PC-3 (cell line): ENCODE data around the gene GFOD1. TPM values are rescaled to one million over a fixed set of nuclear protein-coding genes. Genes with fewer than 3 reads are reported as not detected.
A peak's percentile ranks its signal among the peaks of the same experiment; 100 is the strongest.

Experiments
- ATAC-seq: fragments of 200-7000 bp; cut with Tn5 transposase; 2 replicates; pipeline ENCODE4 v1.9.1; 2020; ENCODE audit warnings: mild to moderate bottlenecking, moderate library complexity
- BruUV-seq: library from RNA; stranded (reverse); fragments of 400-500 nt; replicated peaks from 2 replicates; lab custom pipeline; 2021; lab: Mats Ljungman, UMichigan
- CTCF ChIA-PET: fragments of 300-600 bp; sonication (Branson Sonifier 250); formaldehyde crosslinking; loops from one replicate; lab custom pipeline; 2022; ENCODE audit warnings: antibody characterized with exemption; lab: Charles Lee
- POLR2A ChIA-PET: fragments of 300-600 bp; sonication (Branson Sonifier 250); formaldehyde crosslinking; loops from one replicate; lab custom pipeline; 2022; ENCODE audit warnings: antibody characterized with exemption; ENCODE audit not compliant: unreplicated experiment; lab: Charles Lee
- DNase-seq: peaks from one replicate; pipeline ENCODE4 v3.0.0-alpha.2; 2015
- H2AFZ ChIP-seq: fragments of 300-600 bp; sonication (generic); 2 replicates; pipeline ENCODE4 v1.6.0; 2016; ENCODE audit warnings: antibody characterized with exemption, low read length
- H3F3A ChIP-seq: fragments of 300-600 bp; sonication (generic); one replicate; pipeline ENCODE4 v1.6.0; 2017; ENCODE audit warnings: antibody characterized with exemption, low read length, control low read depth, mild to moderate bottlenecking; ENCODE audit not compliant: unreplicated experiment
- H3K27ac ChIP-seq: fragments of 300-600 bp; sonication (generic); 2 replicates; pipeline ENCODE4 v1.5.1; 2016; ENCODE audit warnings: mild to moderate bottlenecking, low read length
- H3K27me3 ChIP-seq: fragments of 300-600 bp; sonication (generic); 2 replicates; pipeline ENCODE4 v1.6.1; 2016; ENCODE audit warnings: low read length, mixed read lengths
- H3K36me3 ChIP-seq: fragments of 300-600 bp; sonication (generic); 2 replicates; pipeline ENCODE4 v1.6.1; 2016; ENCODE audit warnings: low read depth, mixed run types, low read length, mixed read lengths
- H3K4me1 ChIP-seq: fragments of 300-600 bp; sonication (generic); 2 replicates; pipeline ENCODE4 v1.5.1; 2016; ENCODE audit warnings: low read length; ENCODE audit not compliant: insufficient read depth
- H3K4me2 ChIP-seq: fragments of 300-600 bp; sonication (generic); 2 replicates; pipeline ENCODE4 v1.6.0; 2016; ENCODE audit warnings: low read length
- H3K4me3 ChIP-seq: fragments of 300-600 bp; sonication (generic); 2 replicates; pipeline ENCODE4 v1.5.1; 2016; ENCODE audit warnings: mild to moderate bottlenecking, low read length, mixed read lengths
- H3K79me2 ChIP-seq: fragments of 300-600 bp; sonication (generic); 2 replicates; pipeline ENCODE4 v1.6.1; 2017; ENCODE audit warnings: low read length, mixed read lengths
- H3K9ac ChIP-seq: fragments of 300-600 bp; sonication (generic); 2 replicates; pipeline ENCODE4 v1.6.0; 2016; ENCODE audit warnings: mild to moderate bottlenecking, low read length
- H3K9me2 ChIP-seq: fragments of 300-600 bp; sonication (generic); replicated peaks from 2 replicates; pipeline ENCODE4 v1.6.1; 2016; ENCODE audit warnings: mixed run types, low read length, mixed read lengths
- H3K9me3 ChIP-seq: fragments of 300-600 bp; sonication (generic); 2 replicates; pipeline ENCODE4 v1.6.1; 2016; ENCODE audit warnings: low read length, mixed read lengths
- H4K20me1 ChIP-seq: fragments of 300-600 bp; sonication (generic); 2 replicates; pipeline ENCODE4 v1.6.1; 2016; ENCODE audit warnings: low read length, mixed read lengths
- EZH2 ChIP-seq: fragments of 300-600 bp; sonication (generic); IDR thresholded peaks from one replicate; pipeline ENCODE4 v1.6.1; 2017; ENCODE audit warnings: antibody characterized with exemption, mild to moderate bottlenecking, low read length; ENCODE audit not compliant: unreplicated experiment
- EZH2phosphoT487 ChIP-seq: fragments of 300-600 bp; sonication (generic); IDR thresholded peaks from 2 replicates; pipeline ENCODE4 v1.6.1; 2018; ENCODE audit warnings: mild to moderate bottlenecking, antibody characterized with exemption, low read length, borderline replicate concordance
- intact Hi-C: fragments of 100-400 bp; cut with micrococcal nuclease; formaldehyde crosslinking; loops from 2 replicates; pipeline ENCODE4 v1.9.0; 2023
- total RNA-seq: library from RNA; depleted of rRNA; stranded (reverse); fragments of >200 nt; gene quantifications from 2 replicates; pipeline ENCODE4 v1.2.3, GENCODE V29; 2014
- TF ChIP-seq, protein P1 (sequence below): fragments of 300-600 bp; sonication (generic); conservative IDR thresholded peaks from 2 replicates; pipeline ENCODE4 v1.5.1; 2017; ENCODE audit warnings: antibody characterized with exemption, low read depth, mild to moderate bottlenecking, low read length

Gene GFOD1
- total RNA-seq, 1 experiment from 2014 or later, result 16.0 TPM

- no peak overlapping the region; the same call in 1 of the 2 replicates for H3K4me2 ChIP-seq
- no peaks in the 10 kb centered on the region for H3K27me3 ChIP-seq
- H3K9me3 ChIP-seq, result no peaks in the 10 kb centered on the region
- intact Hi-C loops, result loop anchor here (1.0 to 10.0 kb wide), 3 partner anchors 206 to 421 kb away; partner anchors contain the start of gene RANBP9
- no peaks in the 10 kb centered on the region for H3K36me3 ChIP-seq
- H3K79me2 ChIP-seq, result peaks cover 4% of the 10 kb centered on the region
- no peak overlapping the region for H2AFZ ChIP-seq
- H3K9ac ChIP-seq, result no peak overlapping the region
- H3K4me3 ChIP-seq, result no peak overlapping the region
- no peak for ATAC-seq
- POLR2A ChIA-PET, result interaction anchor here (0.5 kb wide), 1 partner anchor 63 kb away, joined by 3 read pairs; no protein-coding TSS in a partner anchor
- no peak overlapping the region for H3K27ac ChIP-seq
- TF ChIP-seq, protein P1, sequence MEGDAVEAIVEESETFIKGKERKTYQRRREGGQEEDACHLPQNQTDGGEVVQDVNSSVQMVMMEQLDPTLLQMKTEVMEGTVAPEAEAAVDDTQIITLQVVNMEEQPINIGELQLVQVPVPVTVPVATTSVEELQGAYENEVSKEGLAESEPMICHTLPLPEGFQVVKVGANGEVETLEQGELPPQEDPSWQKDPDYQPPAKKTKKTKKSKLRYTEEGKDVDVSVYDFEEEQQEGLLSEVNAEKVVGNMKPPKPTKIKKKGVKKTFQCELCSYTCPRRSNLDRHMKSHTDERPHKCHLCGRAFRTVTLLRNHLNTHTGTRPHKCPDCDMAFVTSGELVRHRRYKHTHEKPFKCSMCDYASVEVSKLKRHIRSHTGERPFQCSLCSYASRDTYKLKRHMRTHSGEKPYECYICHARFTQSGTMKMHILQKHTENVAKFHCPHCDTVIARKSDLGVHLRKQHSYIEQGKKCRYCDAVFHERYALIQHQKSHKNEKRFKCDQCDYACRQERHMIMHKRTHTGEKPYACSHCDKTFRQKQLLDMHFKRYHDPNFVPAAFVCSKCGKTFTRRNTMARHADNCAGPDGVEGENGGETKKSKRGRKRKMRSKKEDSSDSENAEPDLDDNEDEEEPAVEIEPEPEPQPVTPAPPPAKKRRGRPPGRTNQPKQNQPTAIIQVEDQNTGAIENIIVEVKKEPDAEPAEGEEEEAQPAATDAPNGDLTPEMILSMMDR, result no peak
- TF ChIP-seq EZH2phosphoT487 (no peak), EZH2 (no peak)
- BruUV-seq, result no TSS peak
- peak; percentile 31 for DNase-seq
- CTCF ChIA-PET, result no interaction called here
- no peaks in the 10 kb centered on the region for H3K9me2 ChIP-seq
- no peaks in the 10 kb centered on the region for H4K20me1 ChIP-seq
- peaks cover 19% of the 10 kb centered on the region for H3K4me1 ChIP-seq
- peaks cover 9% of the 10 kb centered on the region for H3F3A ChIP-seq
Measured at GRCh38 chr6:13332349-13332706, 155.1 kb downstream of the GFOD1 start.

- H3K27me3 ChIP-seq, result no peaks in the 10 kb centered on the region
- H3K4me2 ChIP-seq, result peak overlapping the region; percentile 9; the same call in 1 of the 2 replicates
- ATAC-seq (peak; percentile 1; the same call in 1 of the 2 replicates), DNase-seq (peak; percentile 73)
- peak overlapping the region; percentile 32; the same call in 1 of the 2 replicates for H2AFZ ChIP-seq
- TF ChIP-seq, protein P1, result peak; percentile 80
- TF ChIP-seq EZH2phosphoT487 (no peak), EZH2 (no peak)
- H3K27ac ChIP-seq, result no peak overlapping the region
- H3K9ac ChIP-seq, result no peak overlapping the region
- intact Hi-C loops, result loop anchor here (1.0 to 10.0 kb wide), 6 partner anchors 136 to 693 kb away; partner anchors contain the start of genes GFOD1 and RANBP9
- BruUV-seq, result no TSS peak
- H3F3A ChIP-seq, result peaks cover 9% of the 10 kb centered on the region
- H3K4me3 ChIP-seq, result no peak overlapping the region
- peaks cover 10% of the 10 kb centered on the region for H3K79me2 ChIP-seq
- no peaks in the 10 kb centered on the region for H3K9me3 ChIP-seq
- ChIA-PET POLR2A (no interaction called here), CTCF (no interaction called here)
- no peaks in the 10 kb centered on the region for H3K36me3 ChIP-seq
- H3K9me2 ChIP-seq, result no peaks in the 10 kb centered on the region
- H3K4me1 ChIP-seq, result peaks cover 25% of the 10 kb centered on the region
- H4K20me1 ChIP-seq, result no peaks in the 10 kb centered on the region
Measured at GRCh38 chr6:13331516-13332348, 155.7 kb downstream of the GFOD1 start.
